ENCODE data around the gene CDC73.

The CDC73 gene

DNA sequence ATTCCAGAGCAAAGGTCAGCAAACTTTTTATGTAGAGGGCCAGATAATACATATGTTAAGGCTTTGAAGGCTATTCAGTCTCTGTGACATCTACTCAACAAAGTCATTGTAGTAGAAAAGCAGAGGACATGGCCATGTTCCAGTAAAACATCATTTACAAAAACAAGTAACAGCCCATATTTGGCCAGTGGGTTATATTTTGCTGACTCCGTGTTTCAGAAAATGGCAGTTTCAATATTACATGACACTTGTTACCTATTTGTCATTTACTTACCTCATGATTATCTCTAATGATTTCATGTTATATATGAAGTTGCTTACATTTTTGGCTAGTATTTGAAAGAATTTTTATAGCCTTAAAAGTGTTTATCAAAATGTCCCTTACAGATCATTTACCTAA lies 182.0 kb downstream of the CDC73 start:
- no peak for DNase-seq

Data from NCI-H1436 treated with DMSO at 0.1 percent for 48 hours (cell line).